Stomach (tissue), 19 donors: ENCODE data around the gene KCNK3. TPM values are rescaled to one million over a fixed set of nuclear protein-coding genes. Genes with fewer than 3 reads are reported as not detected.

Source experiments
- DNase-seq, 2 donors: peaks; one replicate each; pipeline versions ENCODE4 v3.0.0 to v3.0.0-alpha.2; 2013 to 2019
- H3K27ac ChIP-seq, 5 donors: fragments of 200-600 bp in 4 of 5; sonication (generic) in 4 of 5; one replicate each; pipeline ENCODE4 v1.5.1; 2013 to 2019; ENCODE audit warnings: mild to moderate bottlenecking in 1 of 5, moderate library complexity in 1 of 5
- H3K27me3 ChIP-seq, 3 donors: fragments of 200-600 bp; sonication (generic); one replicate each; pipeline ENCODE4 v1.5.1; 2017 to 2019; ENCODE audit warnings: mixed run types in 1 of 3
- H3K36me3 ChIP-seq, 4 donors: fragments of 200-600 bp; sonication (generic); 1 replicate in 3 of 4; 2 replicates in 1 of 4; pipeline ENCODE4 v1.5.1; 2016 to 2019
- H3K4me1 ChIP-seq, 4 donors: fragments of 200-600 bp; sonication (generic); one replicate each; pipeline ENCODE4 v1.5.1; 2016 to 2019
- H3K4me3 ChIP-seq, 4 donors: fragments of 200-600 bp; sonication (generic) in 3 of 4; one replicate each; pipeline ENCODE4 v1.5.1; 2016 to 2019; ENCODE audit warnings: mild to moderate bottlenecking in 1 of 4
- H3K9me3 ChIP-seq, 4 donors: fragments of 200-600 bp; sonication (generic); one replicate each; pipeline ENCODE4 v1.5.1; 2016 to 2019
- CTCF ChIP-seq, 7 experiments: fragments of 450-650 bp in 4 of 7; fragments of 200-600 bp in 3 of 7; sonication (generic) in 3 of 7; IDR thresholded peaks; one replicate each; pipeline ENCODE4 v1.5.1; 2016 to 2019; ENCODE audit warnings: antibody characterized with exemption in 7 of 7, control low read depth in 2 of 7, mild to moderate bottlenecking in 1 of 7
- EP300 ChIP-seq: sonication (generic); formaldehyde crosslinking; IDR thresholded peaks from one replicate; pipeline ENCODE4 v1.6.1; 2017; ENCODE audit warnings: antibody characterized with exemption
- POLR2A ChIP-seq, 4 donors: fragments of 450-650 bp; IDR thresholded peaks; one replicate each; pipeline ENCODE4 v1.6.1; 2016; ENCODE audit warnings: antibody characterized with exemption in 4 of 4, control low read depth in 2 of 4, mild to moderate bottlenecking in 1 of 4, moderate library complexity in 1 of 4
- POLR2AphosphoS5 ChIP-seq, 3 donors: sonication (generic); formaldehyde crosslinking; IDR thresholded peaks; one replicate each; pipeline ENCODE4 v1.6.1; 2016; ENCODE audit warnings: antibody characterized with exemption in 3 of 3
- WGBS, 5 donors: extraction: QIAGEN DNeasy Blood & Tissue Kit in 3 of 5; methylation state at CpG; one replicate each; pipeline versions ENCODE4 v1.1.5 to v1.1.7; 2013 to 2018; 5-methylcytosine and 5-hydroxymethylcytosine counted together
- intact Hi-C: fragments of 100-400 bp; cut with DNase I; formaldehyde crosslinking; loops from one replicate; pipeline ENCODE4 v1.15.1; 2023; ENCODE audit warnings: low total_unique reads
- long read RNA-seq, 10 donors: transcript quantifications; one replicate each; lab custom pipeline, GENCODE V29; 2026
- polyA plus RNA-seq, 3 donors: library from polyadenylated mRNA; stranded (reverse); fragments of 200-250 nt; gene quantifications; one replicate each; pipeline ENCODE4 v1.2.3, GENCODE V29; 2013
- total RNA-seq, 5 donors: library from RNA; depleted of rRNA; stranded (reverse); fragments of >200 nt; gene quantifications; one replicate each; pipeline versions ENCODE4 v1.1.0 to v1.2.3, GENCODE V29; 2014 to 2016
- donor health status: healthy with polysubstance abuse.
- donor health status: Bipolar disorder and iron deficiency.
- donor health status: healthy.

The KCNK3 gene
- total RNA-seq (10 to 100 TPM in 1 of 5 donors, 1 to 10 TPM in 3, under 1 TPM in 1; 0.87 to 22.8 (median 2.0) TPM), polyA plus RNA-seq (1 to 10 TPM in 2 of 3 donors, under 1 TPM in 1; 0.62 to 2.8 (median 1.8) TPM)
- long read RNA-seq, donor 1, full-length matches to known transcripts = 2 of 2 reads
- long read RNA-seq, donor 1, partial matches to known transcripts = 0 of 2 reads
- long read RNA-seq, donor 1, other reads (novel, unspliced or antisense) = 0 of 2 reads
- long read RNA-seq, donor 2, full-length matches to known transcripts = 8 of 8 reads
- long read RNA-seq, donor 2, partial matches to known transcripts = 0 of 8 reads
- long read RNA-seq, donor 2, other reads (novel, unspliced or antisense) = 0 of 8 reads
- long read RNA-seq, donor 3, full-length matches to known transcripts = 2 of 2 reads
- long read RNA-seq, donor 3, partial matches to known transcripts = 0 of 2 reads
- long read RNA-seq, donor 3, other reads (novel, unspliced or antisense) = 0 of 2 reads
- long read RNA-seq, donor 4 = 0 reads
- long read RNA-seq, donor 5, full-length matches to known transcripts = 16 of 16 reads
- long read RNA-seq, donor 5, partial matches to known transcripts = 0 of 16 reads
- long read RNA-seq, donor 5, other reads (novel, unspliced or antisense) = 0 of 16 reads
- long read RNA-seq, donor 6 = 0 reads
- long read RNA-seq, donor 7, full-length matches to known transcripts = 13 of 13 reads
- long read RNA-seq, donor 7, partial matches to known transcripts = 0 of 13 reads
- long read RNA-seq, donor 7, other reads (novel, unspliced or antisense) = 0 of 13 reads
- long read RNA-seq, donor 8, full-length matches to known transcripts = 3 of 3 reads
- long read RNA-seq, donor 8, partial matches to known transcripts = 0 of 3 reads
- long read RNA-seq, donor 8, other reads (novel, unspliced or antisense) = 0 of 3 reads
- long read RNA-seq, donor 9, full-length matches to known transcripts = 1 of 1 reads
- long read RNA-seq, donor 9, partial matches to known transcripts = 0 of 1 reads
- long read RNA-seq, donor 9, other reads (novel, unspliced or antisense) = 0 of 1 reads
- long read RNA-seq, donor 10, full-length matches to known transcripts = 4 of 4 reads
- long read RNA-seq, donor 10, partial matches to known transcripts = 0 of 4 reads
- long read RNA-seq, donor 10, other reads (novel, unspliced or antisense) = 0 of 4 reads

GRCh38 chr2:26692279-26692896, at the start of gene KCNK3:
Gene KCNK3, plus strand, starts transcription at chr2:26692722. Its CDS starts 154 bp downstream, at chr2:26692876.
- TF ChIP-seq CTCF (IDR thresholded peaks at IDR 0.05) (no peak), POLR2A (IDR thresholded peaks at IDR 0.05) (no peak), EP300 (no peak), POLR2AphosphoS5 (IDR thresholded peaks at IDR 0.05) (no peak)
- peak; percentile 50 to 90 for DNase-seq
- H3K4me1 ChIP-seq = peaks cover 20 to 34% (median 28%) of the 10 kb centered on the region in 4 donors
- H3K27me3 ChIP-seq = peaks cover 0 to 88% (median 56%) of the 10 kb centered on the region in 3 donors
- intact Hi-C loops = no loop called here
- H3K4me3 ChIP-seq = peak within 1 kb of the TSS; percentile 42 to 48 (median 46)
- H3K27ac ChIP-seq = peak within 1 kb of the TSS in 4 of 5 donors; percentile 54 to 80 (median 64)
- H3K9me3 ChIP-seq = no peaks in the 10 kb centered on the region
- whole genome bisulfite sequencing, 5 donors = 1 to 7% (median 2%) methylated on average over 25 to 63 of the region's 64 CpGs
- no peaks in the 10 kb centered on the region for H3K36me3 ChIP-seq

DNA sequence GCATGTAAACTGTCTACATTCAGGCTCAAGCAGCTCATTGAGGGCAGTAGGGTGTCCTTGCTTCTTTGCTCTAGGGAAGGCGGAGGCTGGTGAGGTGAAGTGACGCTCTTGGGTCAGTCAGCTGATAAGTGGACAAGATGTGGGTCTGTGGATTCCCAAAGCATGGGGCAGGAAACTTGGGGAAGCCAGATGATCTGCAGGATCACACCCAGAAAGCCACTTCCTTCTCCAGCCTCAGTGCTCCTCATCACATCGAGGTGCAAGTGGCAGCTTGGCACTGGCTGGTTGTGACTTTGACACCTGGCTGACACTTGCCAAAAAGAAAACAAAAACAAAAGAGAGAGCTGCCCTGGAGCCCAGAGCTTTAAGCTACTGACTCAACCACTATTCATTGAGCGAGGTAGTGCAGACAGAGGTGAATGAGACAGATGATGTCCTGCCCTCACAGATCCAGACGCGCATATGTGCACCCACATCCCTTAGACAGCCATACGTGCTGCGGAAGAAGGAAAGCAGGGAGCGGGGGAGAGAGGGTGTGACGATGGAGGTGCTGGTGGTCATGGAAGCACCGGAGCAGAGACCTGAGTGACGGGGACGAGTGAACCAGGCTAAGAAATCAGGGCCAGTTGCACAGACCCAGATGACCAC, 48.2 kb upstream of the KCNK3 start:
- Histone ChIP-seq H3K27ac (no peak overlapping the region), H3K9me3 (no peaks in the 10 kb centered on the region), H3K4me1 (peaks cover 0 to 10% (median 7%) of the 10 kb centered on the region in 4 donors), H3K4me3 (no peak overlapping the region), H3K36me3 (no peaks in the 10 kb centered on the region), H3K27me3 (peaks cover 0 to 49% (median 0%) of the 10 kb centered on the region in 3 donors)
- no peak for TF ChIP-seq CTCF (IDR thresholded peaks at IDR 0.05)
- TF ChIP-seq POLR2A (IDR thresholded peaks at IDR 0.05) = no peak
- no peak for TF ChIP-seq EP300
- no peak for TF ChIP-seq POLR2AphosphoS5 (IDR thresholded peaks at IDR 0.05)
- 74 to 77% (median 75%) methylated on average over 13 of the region's 13 CpGs for WGBS, 5 donors
- intact Hi-C loops = no loop called here
- DNase-seq = no peak

- peaks cover 0 to 5% (median under 1%) of the 10 kb centered on the region in 4 donors for H3K4me1 ChIP-seq
- no peak overlapping the region for H3K27ac ChIP-seq
- WGBS, 5 donors = 85 to 92% (median 89%) methylated on average over 10 of the region's 10 CpGs
- no peaks in the 10 kb centered on the region for H3K36me3 ChIP-seq
- peaks cover 0 to 36% (median 0%) of the 10 kb centered on the region in 3 donors for H3K27me3 ChIP-seq
- TF ChIP-seq EP300 = no peak
- TF ChIP-seq POLR2AphosphoS5 (IDR thresholded peaks at IDR 0.05) = no peak
- DNase-seq = no peak
- intact Hi-C loops = no loop called here
- no peaks in the 10 kb centered on the region for H3K9me3 ChIP-seq
- no peak overlapping the region for H3K4me3 ChIP-seq
These were observed 46.8 kb upstream of the KCNK3 start for GRCh38 chr2:26645762-26646161.

GRCh38 chr2:26646986-26647672, 45.4 kb upstream of the KCNK3 start:
- no peak overlapping the region for H3K27ac ChIP-seq
- no peaks in the 10 kb centered on the region for H3K9me3 ChIP-seq
- TF ChIP-seq EP300 = no peak
- TF ChIP-seq CTCF (IDR thresholded peaks at IDR 0.05) = no peak
- no peak for TF ChIP-seq POLR2AphosphoS5 (IDR thresholded peaks at IDR 0.05)
- TF ChIP-seq POLR2A (IDR thresholded peaks at IDR 0.05) = no peak
- no peaks in the 10 kb centered on the region for H3K36me3 ChIP-seq
- peaks cover 0 to 6% (median 3%) of the 10 kb centered on the region in 4 donors for H3K4me1 ChIP-seq
- peaks cover 0 to 31% (median 0%) of the 10 kb centered on the region in 3 donors for H3K27me3 ChIP-seq
- no peak for DNase-seq
- 68 to 79% (median 72%) methylated on average over 6 of the region's 6 CpGs for WGBS, 5 donors
- H3K4me3 ChIP-seq = no peak overlapping the region
- intact Hi-C loops = no loop called here
